MM.1S (cell line): ENCODE results near the gene FAM200B.

Source experiments
- DNase-seq: peaks from one replicate; pipeline ENCODE4 v3.0.0-alpha.2; 2015
- H2AFZ ChIP-seq: fragments of 300-600 bp; sonication (generic); 2 replicates; pipeline ENCODE4 v1.6.0; 2016; ENCODE audit warnings: antibody characterized with exemption, low read length
- H3F3A ChIP-seq: fragments of 300-600 bp; sonication (generic); 2 replicates; pipeline ENCODE4 v1.6.1; 2016; ENCODE audit warnings: mild to moderate bottlenecking, antibody characterized with exemption, low read length, moderate library complexity, mixed read lengths; ENCODE audit not compliant: insufficient read depth
- H3K27ac ChIP-seq: fragments of 300-600 bp; sonication (generic); 2 replicates; pipeline ENCODE4 v1.5.1; 2016; ENCODE audit warnings: mild to moderate bottlenecking, low read length
- H3K27me3 ChIP-seq: fragments of 300-600 bp; sonication (generic); replicated peaks from 2 replicates; pipeline ENCODE4 v1.6.0; 2016; ENCODE audit warnings: low read length; ENCODE audit not compliant: insufficient read depth
- H3K36me3 ChIP-seq: fragments of 300-600 bp; sonication (generic); replicated peaks from 2 replicates; pipeline ENCODE4 v1.6.1; 2016; ENCODE audit warnings: mild to moderate bottlenecking, low read length, mixed read lengths; ENCODE audit not compliant: insufficient read depth
- H3K4me1 ChIP-seq: fragments of 300-600 bp; sonication (generic); 2 replicates; pipeline ENCODE4 v1.6.1; 2016; ENCODE audit warnings: low read length, mixed read lengths
- H3K4me2 ChIP-seq: fragments of 300-600 bp; sonication (generic); 2 replicates; pipeline ENCODE4 v1.6.0; 2016; ENCODE audit warnings: low read depth, low read length
- H3K4me3 ChIP-seq: fragments of 300-600 bp; sonication (generic); 2 replicates; pipeline ENCODE4 v1.5.1; 2016; ENCODE audit warnings: low read length, mixed read lengths
- H3K79me2 ChIP-seq: fragments of 300-600 bp; sonication (generic); 2 replicates; pipeline ENCODE4 v1.6.1; 2016; ENCODE audit warnings: mixed run types, low read length, mixed read lengths
- H3K9ac ChIP-seq: fragments of 300-600 bp; sonication (generic); 2 replicates; pipeline ENCODE4 v1.6.1; 2016; ENCODE audit warnings: low read length, mixed read lengths
- H3K9me2 ChIP-seq: fragments of 300-600 bp; sonication (generic); replicated peaks from 2 replicates; pipeline ENCODE4 v1.6.1; 2016; ENCODE audit warnings: mild to moderate bottlenecking, low read length, mixed read lengths; ENCODE audit not compliant: insufficient read depth
- H3K9me3 ChIP-seq: fragments of 300-600 bp; sonication (generic); replicated peaks from 2 replicates; pipeline ENCODE4 v1.6.1; 2016; ENCODE audit warnings: mild to moderate bottlenecking, low read length, mixed read lengths; ENCODE audit not compliant: insufficient read depth
- H4K20me1 ChIP-seq: fragments of 300-600 bp; sonication (generic); 2 replicates; pipeline ENCODE4 v1.6.1; 2016; ENCODE audit warnings: mild to moderate bottlenecking, low read length, moderate library complexity, mixed read lengths; ENCODE audit not compliant: insufficient read depth
- CTCF ChIP-seq: fragments of 300-600 bp; sonication (generic); IDR thresholded peaks from 2 replicates; pipeline ENCODE4 v1.5.1; 2016; ENCODE audit warnings: antibody characterized with exemption, low read length, mixed read lengths
- EZH2 ChIP-seq: fragments of 300-600 bp; sonication (generic); optimal IDR thresholded peaks from 2 replicates; pipeline ENCODE3; 2017; ENCODE audit warnings: low read depth, mild to moderate bottlenecking, antibody characterized with exemption, low read length, mixed read lengths
- EZH2phosphoT487 ChIP-seq: fragments of 300-600 bp; sonication (generic); IDR thresholded peaks from 2 replicates; pipeline ENCODE4 v1.6.1; 2018; ENCODE audit warnings: antibody characterized with exemption, low read length

Gene FAM200B

DNA sequence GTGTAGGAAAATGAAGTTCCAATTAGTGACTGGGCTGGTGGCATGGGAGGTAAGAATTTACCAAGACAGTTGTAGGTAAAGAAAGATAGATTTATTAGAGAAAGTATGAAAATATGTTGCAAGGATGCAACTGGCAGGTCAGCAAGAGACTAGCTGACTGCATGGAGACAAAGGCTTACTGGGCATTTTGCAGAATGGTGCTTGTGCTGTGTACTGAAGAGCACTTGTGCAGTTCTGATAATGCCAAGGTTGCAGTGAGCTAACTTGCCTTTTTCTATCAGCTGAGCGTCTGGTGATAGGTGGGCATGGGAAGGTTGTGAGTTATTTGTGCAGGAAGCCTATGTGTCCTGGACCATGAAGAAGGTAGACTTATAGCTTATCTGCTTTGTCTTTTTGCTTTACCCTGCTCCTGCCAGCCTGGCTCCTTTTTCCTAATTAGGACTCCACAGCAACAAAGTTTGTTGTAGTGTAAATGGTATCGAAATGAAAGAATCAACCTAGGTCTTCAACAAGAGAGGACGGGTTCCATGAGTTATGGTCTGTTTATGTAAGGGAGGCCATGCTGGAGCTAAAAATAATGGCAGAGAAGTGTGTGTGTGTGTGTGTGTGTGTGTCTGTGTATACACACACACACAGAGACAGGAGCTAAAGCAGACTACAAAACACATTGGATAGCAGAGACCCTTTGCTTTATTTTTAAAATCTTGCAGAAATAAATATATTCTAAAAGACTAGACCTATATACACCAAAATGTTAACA, 36.2 kb downstream of the FAM200B start:
- Histone ChIP-seq H3K4me1 (no peaks in the 10 kb centered on the region), H3K9me3 (no peaks in the 10 kb centered on the region), H3K4me3 (no peak overlapping the region), H3K36me3 (no peaks in the 10 kb centered on the region), H3K79me2 (no peaks in the 10 kb centered on the region), H2AFZ (no peak overlapping the region), H3K27me3 (no peaks in the 10 kb centered on the region), H3K27ac (no peak overlapping the region), H3K9me2 (no peaks in the 10 kb centered on the region), H3F3A (no peaks in the 10 kb centered on the region), H4K20me1 (no peaks in the 10 kb centered on the region), H3K9ac (no peak overlapping the region), H3K4me2 (no peak overlapping the region)
- no peak for DNase-seq
- TF ChIP-seq EZH2phosphoT487 = no peak
- TF ChIP-seq EZH2 = no peak
- TF ChIP-seq CTCF = no peak

GRCh38 chr4:15718465-15718864, 36.8 kb downstream of the FAM200B start:
- TF ChIP-seq CTCF (no peak), EZH2phosphoT487 (no peak)
- H3K4me3 ChIP-seq = no peak overlapping the region
- no peaks in the 10 kb centered on the region for H3K4me1 ChIP-seq
- H3K27me3 ChIP-seq = no peaks in the 10 kb centered on the region
- no peaks in the 10 kb centered on the region for H3F3A ChIP-seq
- H3K9me2 ChIP-seq = no peaks in the 10 kb centered on the region
- no peaks in the 10 kb centered on the region for H3K9me3 ChIP-seq
- no peak overlapping the region for H3K27ac ChIP-seq
- no peak overlapping the region for H3K4me2 ChIP-seq
- H4K20me1 ChIP-seq = no peaks in the 10 kb centered on the region
- no peak for DNase-seq
- no peaks in the 10 kb centered on the region for H3K79me2 ChIP-seq
- H3K36me3 ChIP-seq = no peaks in the 10 kb centered on the region
- no peak overlapping the region for H2AFZ ChIP-seq
- no peak overlapping the region for H3K9ac ChIP-seq

- H3K9me2 ChIP-seq = no peaks in the 10 kb centered on the region
- no peak overlapping the region for H3K4me2 ChIP-seq
- H3K36me3 ChIP-seq = no peaks in the 10 kb centered on the region
- no peak overlapping the region for H3K4me3 ChIP-seq
- no peaks in the 10 kb centered on the region for H3K9me3 ChIP-seq
- no peaks in the 10 kb centered on the region for H3K4me1 ChIP-seq
- H3F3A ChIP-seq = no peaks in the 10 kb centered on the region
- H3K79me2 ChIP-seq = no peaks in the 10 kb centered on the region
- TF ChIP-seq EZH2phosphoT487 = no peak
- TF ChIP-seq EZH2 = no peak
- no peak overlapping the region for H3K27ac ChIP-seq
- no peaks in the 10 kb centered on the region for H4K20me1 ChIP-seq
- DNase-seq = no peak
- H3K9ac ChIP-seq = no peak overlapping the region
- no peak overlapping the region for H2AFZ ChIP-seq
- H3K27me3 ChIP-seq = no peaks in the 10 kb centered on the region
Observed at GRCh38 chr4:15718959-15719358, 37.3 kb downstream of the FAM200B start.

- H3K27ac ChIP-seq = no peak overlapping the region
- no peak overlapping the region for H2AFZ ChIP-seq
- H3K4me2 ChIP-seq = no peak overlapping the region
Observed at GRCh38 chr4:15719506-15719905, 37.9 kb downstream of the FAM200B start.

More at GRCh38 chr4:15719506-15719905, 37.9 kb downstream of the FAM200B start:
- H3K79me2 ChIP-seq = no peaks in the 10 kb centered on the region
- DNase-seq = no peak
- H4K20me1 ChIP-seq = no peaks in the 10 kb centered on the region
- H3K9ac ChIP-seq = no peak overlapping the region
- no peaks in the 10 kb centered on the region for H3F3A ChIP-seq
- no peaks in the 10 kb centered on the region for H3K27me3 ChIP-seq
- H3K4me3 ChIP-seq = no peak overlapping the region
- no peaks in the 10 kb centered on the region for H3K36me3 ChIP-seq
- TF ChIP-seq EZH2 = no peak
- no peak for TF ChIP-seq EZH2phosphoT487
- no peak for TF ChIP-seq CTCF
- no peaks in the 10 kb centered on the region for H3K9me3 ChIP-seq
- H3K9me2 ChIP-seq = no peaks in the 10 kb centered on the region
- H3K4me1 ChIP-seq = no peaks in the 10 kb centered on the region
